Neural cell (in vitro differentiated cells): ENCODE measurements around the gene ALDH4A1. TPM values are rescaled to one million over a fixed set of nuclear protein-coding genes. Genes with fewer than 3 reads are reported as not detected.
"Not testable (repeated sequence)": the region's sequence is repeated elsewhere in the genome, so short reads cannot be mapped to it uniquely, and the experiment has no call there.

Experiments used
- H2AFZ ChIP-seq: fragments of 200-600, 300-800 bp; sonication (generic), shearing (Covaris generic); 2 replicates; pipeline ENCODE4 v1.6.0; 2014; ENCODE audit warnings: low read depth, mild to moderate bottlenecking, antibody characterized with exemption, low read length, moderate library complexity
- H3F3A ChIP-seq: fragments of 200-600 bp; shearing (Covaris generic); 2 replicates; pipeline ENCODE4 v1.6.1; 2016; ENCODE audit warnings: mild to moderate bottlenecking, moderate library complexity, mixed read lengths, antibody characterized with exemption, low read length; ENCODE audit not compliant: insufficient read depth, poor library complexity, severe bottlenecking
- H3K27ac ChIP-seq: fragments of 200-600, 300-800 bp; sonication (generic), shearing (Covaris generic); 2 replicates; pipeline ENCODE4 v1.5.1; 2014; ENCODE audit warnings: mild to moderate bottlenecking, low read length, moderate library complexity
- H3K27me3 ChIP-seq: fragments of 300-800, 200-600 bp; sonication (generic), shearing (Covaris generic); 2 replicates; pipeline ENCODE4 v1.6.0; 2014; ENCODE audit warnings: mild to moderate bottlenecking, low read depth, low read length, moderate library complexity; ENCODE audit not compliant: insufficient read depth
- H3K36me3 ChIP-seq: fragments of 300-800, 200-600 bp; sonication (generic), shearing (Covaris generic); 2 replicates; pipeline ENCODE4 v1.5.1; 2014; ENCODE audit warnings: mild to moderate bottlenecking, antibody characterized with exemption, low read length, moderate library complexity; ENCODE audit not compliant: insufficient read depth
- H3K4me2 ChIP-seq: fragments of 300-800, 200-600 bp; sonication (generic), shearing (Covaris generic); 2 replicates; pipeline ENCODE4 v1.6.0; 2014; ENCODE audit warnings: mild to moderate bottlenecking, low read length
- H3K4me3 ChIP-seq: fragments of 300-800, 200-600 bp; sonication (generic), shearing (Covaris generic); 2 replicates; pipeline ENCODE4 v1.5.1; 2014; ENCODE audit warnings: mild to moderate bottlenecking, low read length, moderate library complexity
- H3K79me2 ChIP-seq: fragments of 200-600 bp; shearing (Covaris generic); replicated peaks from 2 replicates; pipeline ENCODE4 v1.6.0; 2014; ENCODE audit warnings: mild to moderate bottlenecking, low read length, moderate library complexity; ENCODE audit not compliant: insufficient read depth
- H3K9ac ChIP-seq: fragments of 300-800, 200-600 bp; sonication (generic), shearing (Covaris generic); 2 replicates; pipeline ENCODE4 v1.6.1; 2016; ENCODE audit warnings: mild to moderate bottlenecking, low read length, mixed read lengths
- H3K9me2 ChIP-seq: fragments of 200-600 bp; shearing (Covaris generic); 2 replicates; pipeline ENCODE4 v1.6.1; 2016; ENCODE audit warnings: mild to moderate bottlenecking, low read length, mixed read lengths; ENCODE audit not compliant: insufficient read depth
- H3K9me3 ChIP-seq: fragments of 200-600, 300-800 bp; sonication (generic), shearing (Covaris generic); 2 replicates; pipeline ENCODE4 v1.6.1; 2016; ENCODE audit warnings: mild to moderate bottlenecking, mixed run types, low read length, moderate library complexity, mixed read lengths
- H4K20me1 ChIP-seq: fragments of 200-600 bp; shearing (Covaris generic); 2 replicates; pipeline ENCODE4 v1.6.1; 2016; ENCODE audit warnings: mild to moderate bottlenecking, mixed run types; ENCODE audit not compliant: insufficient read depth
- EZH2 ChIP-seq: fragments of 200-600, 300-800 bp; shearing (Covaris generic), sonication (generic); IDR thresholded peaks from 2 replicates; pipeline ENCODE4 v1.6.1; 2014; ENCODE audit warnings: antibody characterized with exemption, low read length, borderline replicate concordance, mild to moderate bottlenecking; ENCODE audit not compliant: insufficient read depth, poor library complexity, severe bottlenecking
- MXI1 ChIP-seq: fragments of 450-650 bp; conservative IDR thresholded peaks from 2 replicates; pipeline ENCODE4 v1.6.1; 2014; ENCODE audit warnings: antibody characterized with exemption, mild to moderate bottlenecking; ENCODE audit not compliant: poor library complexity, severe bottlenecking
- POLR2AphosphoS5 ChIP-seq: IDR thresholded peaks from 2 replicates; pipeline ENCODE4 v1.6.1; 2012
- RAD21 ChIP-seq: fragments of 450-650 bp; conservative IDR thresholded peaks from 2 replicates; pipeline ENCODE4 v1.6.1; 2014; ENCODE audit warnings: antibody characterized with exemption, mild to moderate bottlenecking, moderate library complexity
- SMC3 ChIP-seq: fragments of 450-650 bp; conservative IDR thresholded peaks from 2 replicates; pipeline ENCODE4 v1.6.1; 2014; ENCODE audit warnings: antibody characterized with exemption, mild to moderate bottlenecking, moderate library complexity; ENCODE audit not compliant: poor library complexity
- TAF1 ChIP-seq: IDR thresholded peaks from 2 replicates; pipeline ENCODE4 v1.6.1; 2012; ENCODE audit warnings: low read depth
- polyA plus RNA-seq: library from polyadenylated mRNA; depleted of rRNA; stranded (reverse); fragments of >200 nt; gene quantifications from 2 replicates; pipeline ENCODE4 v1.2.3, GENCODE V29; 2014
- TF ChIP-seq, protein P1 (sequence below): IDR thresholded peaks from 2 replicates; pipeline ENCODE4 v1.6.1; 2012; ENCODE audit warnings: borderline replicate concordance
- TF ChIP-seq, protein P2 (sequence below): fragments of 450-650 bp; IDR thresholded peaks from 2 replicates; pipeline ENCODE4 v1.5.1; 2014; ENCODE audit warnings: antibody characterized with exemption, mild to moderate bottlenecking, moderate library complexity; ENCODE audit not compliant: poor library complexity, severe bottlenecking

ALDH4A1 gene
- polyA plus RNA-seq, 1 donor from 2014 or later: 11.0 TPM

DNA sequence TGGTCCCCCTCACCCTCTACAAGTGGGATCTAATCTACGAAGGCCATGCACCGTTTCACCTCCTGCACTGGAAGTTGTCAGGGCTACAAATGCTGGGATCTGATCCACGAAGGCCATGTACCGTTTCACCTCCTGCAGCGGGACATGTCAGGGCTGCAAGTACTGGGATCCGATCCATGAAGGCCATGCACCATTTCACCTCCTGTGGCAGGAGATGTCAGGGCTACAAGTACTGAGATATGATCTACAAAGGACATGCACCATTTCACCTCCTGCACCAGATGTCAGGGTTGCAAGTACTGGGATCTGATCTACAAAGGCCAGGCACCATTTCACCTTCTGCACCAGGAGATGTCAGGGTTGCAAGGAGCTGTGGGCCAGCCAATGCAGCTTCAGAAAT is 7.0 kb downstream of the ALDH4A1 start:
- no peak overlapping the region for H3K4me3 ChIP-seq
- no peak for TF ChIP-seq POLR2AphosphoS5
- no peak for TF ChIP-seq EZH2
- no peak for TF ChIP-seq RAD21
- TF ChIP-seq, protein P1, sequence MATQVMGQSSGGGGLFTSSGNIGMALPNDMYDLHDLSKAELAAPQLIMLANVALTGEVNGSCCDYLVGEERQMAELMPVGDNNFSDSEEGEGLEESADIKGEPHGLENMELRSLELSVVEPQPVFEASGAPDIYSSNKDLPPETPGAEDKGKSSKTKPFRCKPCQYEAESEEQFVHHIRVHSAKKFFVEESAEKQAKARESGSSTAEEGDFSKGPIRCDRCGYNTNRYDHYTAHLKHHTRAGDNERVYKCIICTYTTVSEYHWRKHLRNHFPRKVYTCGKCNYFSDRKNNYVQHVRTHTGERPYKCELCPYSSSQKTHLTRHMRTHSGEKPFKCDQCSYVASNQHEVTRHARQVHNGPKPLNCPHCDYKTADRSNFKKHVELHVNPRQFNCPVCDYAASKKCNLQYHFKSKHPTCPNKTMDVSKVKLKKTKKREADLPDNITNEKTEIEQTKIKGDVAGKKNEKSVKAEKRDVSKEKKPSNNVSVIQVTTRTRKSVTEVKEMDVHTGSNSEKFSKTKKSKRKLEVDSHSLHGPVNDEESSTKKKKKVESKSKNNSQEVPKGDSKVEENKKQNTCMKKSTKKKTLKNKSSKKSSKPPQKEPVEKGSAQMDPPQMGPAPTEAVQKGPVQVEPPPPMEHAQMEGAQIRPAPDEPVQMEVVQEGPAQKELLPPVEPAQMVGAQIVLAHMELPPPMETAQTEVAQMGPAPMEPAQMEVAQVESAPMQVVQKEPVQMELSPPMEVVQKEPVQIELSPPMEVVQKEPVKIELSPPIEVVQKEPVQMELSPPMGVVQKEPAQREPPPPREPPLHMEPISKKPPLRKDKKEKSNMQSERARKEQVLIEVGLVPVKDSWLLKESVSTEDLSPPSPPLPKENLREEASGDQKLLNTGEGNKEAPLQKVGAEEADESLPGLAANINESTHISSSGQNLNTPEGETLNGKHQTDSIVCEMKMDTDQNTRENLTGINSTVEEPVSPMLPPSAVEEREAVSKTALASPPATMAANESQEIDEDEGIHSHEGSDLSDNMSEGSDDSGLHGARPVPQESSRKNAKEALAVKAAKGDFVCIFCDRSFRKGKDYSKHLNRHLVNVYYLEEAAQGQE: no peak
- TF ChIP-seq, protein P2, sequence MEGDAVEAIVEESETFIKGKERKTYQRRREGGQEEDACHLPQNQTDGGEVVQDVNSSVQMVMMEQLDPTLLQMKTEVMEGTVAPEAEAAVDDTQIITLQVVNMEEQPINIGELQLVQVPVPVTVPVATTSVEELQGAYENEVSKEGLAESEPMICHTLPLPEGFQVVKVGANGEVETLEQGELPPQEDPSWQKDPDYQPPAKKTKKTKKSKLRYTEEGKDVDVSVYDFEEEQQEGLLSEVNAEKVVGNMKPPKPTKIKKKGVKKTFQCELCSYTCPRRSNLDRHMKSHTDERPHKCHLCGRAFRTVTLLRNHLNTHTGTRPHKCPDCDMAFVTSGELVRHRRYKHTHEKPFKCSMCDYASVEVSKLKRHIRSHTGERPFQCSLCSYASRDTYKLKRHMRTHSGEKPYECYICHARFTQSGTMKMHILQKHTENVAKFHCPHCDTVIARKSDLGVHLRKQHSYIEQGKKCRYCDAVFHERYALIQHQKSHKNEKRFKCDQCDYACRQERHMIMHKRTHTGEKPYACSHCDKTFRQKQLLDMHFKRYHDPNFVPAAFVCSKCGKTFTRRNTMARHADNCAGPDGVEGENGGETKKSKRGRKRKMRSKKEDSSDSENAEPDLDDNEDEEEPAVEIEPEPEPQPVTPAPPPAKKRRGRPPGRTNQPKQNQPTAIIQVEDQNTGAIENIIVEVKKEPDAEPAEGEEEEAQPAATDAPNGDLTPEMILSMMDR: no peak
- TF ChIP-seq MXI1: no peak
- H4K20me1 ChIP-seq: no peaks in the 10 kb centered on the region
- H3K36me3 ChIP-seq: no peaks in the 10 kb centered on the region
- no peak overlapping the region for H3K4me2 ChIP-seq
- no peak overlapping the region for H3K27ac ChIP-seq
- no peaks in the 10 kb centered on the region for H3K27me3 ChIP-seq
- H2AFZ ChIP-seq: no peak overlapping the region
- no peaks in the 10 kb centered on the region for H3K9me2 ChIP-seq
- no peak overlapping the region for H3K9ac ChIP-seq
- H3K79me2 ChIP-seq: no peaks in the 10 kb centered on the region
- no peaks in the 10 kb centered on the region for H3K9me3 ChIP-seq
- H3F3A ChIP-seq: no peaks in the 10 kb centered on the region

DNA sequence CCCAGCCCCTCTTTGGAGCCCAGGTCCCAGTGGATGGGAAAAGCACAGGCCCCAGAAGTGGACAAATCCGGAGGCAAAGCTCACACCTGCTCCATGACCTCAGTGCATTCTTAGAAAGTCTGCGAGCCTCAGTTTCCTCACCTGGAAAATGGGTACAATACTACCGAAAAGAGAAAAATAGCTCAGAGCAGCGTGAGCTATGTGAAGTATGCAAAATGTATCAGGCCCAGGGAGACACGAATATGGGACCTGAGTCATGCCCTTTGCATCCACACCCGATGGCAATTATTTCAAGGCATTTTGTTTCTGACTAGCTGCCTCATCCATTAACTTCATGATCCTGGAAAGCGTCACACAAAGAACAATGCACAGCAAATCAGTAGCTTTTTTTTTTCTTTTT is 9.2 kb downstream of the ALDH4A1 start:
- H3K4me3 ChIP-seq: no peak overlapping the region
- H3K9me2 ChIP-seq: no peaks in the 10 kb centered on the region
- no peak overlapping the region for H3K27ac ChIP-seq
- H3K9ac ChIP-seq: no peak overlapping the region
- no peaks in the 10 kb centered on the region for H3K9me3 ChIP-seq
- H3K36me3 ChIP-seq: no peaks in the 10 kb centered on the region
- H3K79me2 ChIP-seq: no peaks in the 10 kb centered on the region
- no peaks in the 10 kb centered on the region for H4K20me1 ChIP-seq
- no peak overlapping the region for H2AFZ ChIP-seq
- H3F3A ChIP-seq: no peaks in the 10 kb centered on the region
- TF ChIP-seq, protein P2: no peak
- no peak for TF ChIP-seq TAF1
- TF ChIP-seq MXI1: no peak
- TF ChIP-seq, protein P1: no peak
- TF ChIP-seq SMC3: no peak
- H3K4me2 ChIP-seq: no peak overlapping the region
- no peaks in the 10 kb centered on the region for H3K27me3 ChIP-seq

DNA sequence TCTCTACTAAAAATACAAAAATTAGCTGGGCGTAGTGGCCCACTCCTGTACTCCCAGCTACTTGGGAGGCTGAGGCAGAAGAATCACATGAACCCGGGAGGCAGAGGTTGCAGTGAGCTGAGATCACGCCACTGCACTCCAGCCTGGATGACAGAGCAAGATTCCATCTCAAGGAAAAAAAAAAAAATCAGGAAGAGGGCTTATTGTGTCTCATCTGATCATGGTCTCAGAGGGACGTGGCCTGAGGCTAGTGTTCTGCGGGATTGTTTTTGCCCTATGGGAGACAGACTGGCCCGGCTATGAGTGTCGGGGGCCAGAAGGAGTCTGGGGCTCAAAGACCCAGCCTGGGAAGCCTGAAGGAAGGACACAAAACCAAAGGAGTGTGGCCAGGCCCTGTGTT is 10.5 kb downstream of the ALDH4A1 start:
- not testable (repeated sequence) for H3K9me2 ChIP-seq, H2AFZ ChIP-seq, H3K27me3 ChIP-seq, H3K4me3 ChIP-seq, H3F3A ChIP-seq, H3K79me2 ChIP-seq, H4K20me1 ChIP-seq, H3K27ac ChIP-seq, H3K9ac ChIP-seq, H3K36me3 ChIP-seq, H3K9me3 ChIP-seq, H3K4me2 ChIP-seq
